GM19035 (cell line): ENCODE results near the gene FAM120A.
A peak's percentile ranks its signal among the peaks of the same experiment; 100 is the strongest.
"Not testable (repeated sequence)": the region's sequence is repeated elsewhere in the genome, so short reads cannot be mapped to it uniquely, and the experiment has no call there.

Source experiments
- ATAC-seq: cut with Tn5 transposase; IDR thresholded peaks from one replicate; pipeline ENCODE4 v1.9.1; 2021; ENCODE audit not compliant: unreplicated experiment

FAM120A gene

DNA sequence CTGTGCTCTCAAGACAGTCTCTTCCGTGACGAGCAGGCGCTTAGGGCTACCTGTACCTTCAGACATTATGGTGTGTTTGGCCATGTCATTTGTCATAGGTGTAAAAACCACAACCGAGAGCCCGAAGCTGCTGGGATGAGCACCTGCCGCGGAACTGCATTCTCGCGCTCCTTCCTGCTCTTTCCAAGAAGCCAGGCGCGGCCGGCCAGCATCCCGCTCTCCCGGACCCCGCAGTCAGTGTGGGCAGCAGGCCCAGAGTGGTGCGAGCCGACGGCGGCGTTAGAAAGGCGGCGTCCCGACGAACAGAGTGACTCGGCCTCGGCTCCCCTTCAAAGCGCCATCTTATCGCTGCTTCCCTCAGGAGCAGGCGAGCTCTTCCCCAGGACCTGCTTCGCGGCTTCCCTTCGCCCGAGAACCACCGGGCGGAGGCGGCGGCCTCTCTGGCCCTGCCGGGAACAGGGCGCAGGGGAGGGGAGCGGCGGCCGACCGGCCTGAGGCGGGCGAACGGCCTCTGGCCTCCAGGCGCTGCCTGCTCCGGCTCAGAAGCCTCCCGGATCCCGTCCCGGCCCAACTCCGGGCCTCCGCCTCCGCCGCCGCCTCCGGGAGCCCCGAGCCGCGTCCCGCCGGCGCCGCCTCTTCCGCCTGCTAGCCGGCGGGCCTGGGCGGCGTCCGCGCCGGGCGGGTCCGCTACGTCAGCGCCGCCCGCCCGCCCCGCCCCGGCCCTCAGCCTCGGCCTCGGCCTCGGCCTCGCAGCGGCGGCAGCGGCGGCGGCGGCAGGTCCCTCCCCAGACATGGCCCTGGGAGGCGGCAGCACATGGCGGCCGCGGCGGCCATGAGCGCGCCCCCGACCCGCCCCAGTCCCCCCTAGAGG lies at the start of gene FAM120A:
Gene FAM120A (plus strand): TSS at position 741 of the 871 bp plus-strand sequence. CDS start 231 bp downstream, outside the sequence.
- peak; percentile 53 for ATAC-seq

- no peak for ATAC-seq
Observed at GRCh38 chr9:93406371-93406770, 45.1 kb upstream of the FAM120A start.

DNA sequence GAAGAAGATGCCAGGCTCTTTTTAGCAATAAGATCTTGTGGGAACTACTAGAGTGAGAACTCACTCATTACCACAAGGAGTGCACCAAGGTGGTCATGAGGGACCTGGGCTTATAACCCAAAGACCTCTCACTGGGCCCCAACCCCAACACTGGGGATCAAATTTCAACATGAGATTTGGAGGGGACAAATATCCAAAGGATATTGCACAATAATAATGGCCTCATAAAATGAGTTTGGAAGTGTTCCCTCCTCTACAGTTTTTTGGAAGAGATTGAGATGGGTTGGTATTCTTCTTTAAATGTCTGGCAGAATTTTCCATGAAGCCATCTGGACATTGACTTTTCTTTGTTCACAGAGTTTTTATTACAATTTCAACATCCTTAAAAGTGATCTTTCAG lies 38.0 kb upstream of the FAM120A start:
- no peak for ATAC-seq

DNA sequence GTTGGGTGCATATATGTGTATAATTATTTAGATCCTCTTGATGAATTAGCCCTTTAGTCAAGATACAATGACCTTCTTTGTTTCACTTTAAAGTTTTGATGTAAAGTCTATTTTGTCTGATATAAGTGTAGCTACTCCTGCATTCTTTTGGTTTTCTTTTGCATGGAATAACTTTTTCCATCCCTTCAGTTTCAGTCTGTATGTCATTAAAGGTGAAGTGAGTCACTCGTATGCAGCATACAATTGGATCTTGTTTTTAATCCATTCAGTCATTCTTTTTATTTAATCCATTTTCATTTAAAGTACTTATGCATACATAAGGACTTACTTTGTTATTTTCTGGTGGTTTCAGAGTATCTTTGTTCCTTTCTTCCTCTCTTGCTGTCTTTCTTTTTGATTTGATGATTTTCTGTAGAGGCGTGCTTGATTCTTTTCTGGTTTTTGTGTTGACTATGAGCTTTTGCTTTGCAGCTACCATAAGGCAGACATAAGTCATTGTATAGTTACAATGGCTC lies 36.3 kb upstream of the FAM120A start:
- ATAC-seq, result no peak

- ATAC-seq, result no peak
Observed at GRCh38 chr9:93416530-93417235, 34.8 kb upstream of the FAM120A start.

DNA sequence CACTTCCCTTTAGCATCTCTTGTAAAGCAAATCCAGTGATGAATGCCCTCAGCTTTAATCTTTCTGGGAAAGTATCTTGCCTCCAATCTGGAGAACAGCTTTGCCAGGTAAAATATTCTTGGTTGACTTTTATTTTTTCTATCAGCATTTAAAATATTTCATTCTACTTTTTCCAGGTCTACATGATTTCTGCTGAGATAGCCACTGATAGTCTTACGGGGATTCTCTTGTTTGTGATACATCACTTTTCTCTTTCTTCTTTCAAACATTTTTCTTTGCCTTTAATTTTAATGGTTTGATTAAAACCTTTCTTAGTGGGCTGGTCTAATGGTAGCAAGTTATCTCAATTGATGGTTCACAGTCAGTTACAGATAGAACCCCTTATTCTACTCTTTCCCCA lies 33.9 kb upstream of the FAM120A start:
- no peak for ATAC-seq

- no peak for ATAC-seq
Observed at GRCh38 chr9:93419023-93419422, 32.5 kb upstream of the FAM120A start.

GRCh38 chr9:93422977-93423616 lies 28.4 kb upstream of the FAM120A start:
- ATAC-seq, result no peak

DNA sequence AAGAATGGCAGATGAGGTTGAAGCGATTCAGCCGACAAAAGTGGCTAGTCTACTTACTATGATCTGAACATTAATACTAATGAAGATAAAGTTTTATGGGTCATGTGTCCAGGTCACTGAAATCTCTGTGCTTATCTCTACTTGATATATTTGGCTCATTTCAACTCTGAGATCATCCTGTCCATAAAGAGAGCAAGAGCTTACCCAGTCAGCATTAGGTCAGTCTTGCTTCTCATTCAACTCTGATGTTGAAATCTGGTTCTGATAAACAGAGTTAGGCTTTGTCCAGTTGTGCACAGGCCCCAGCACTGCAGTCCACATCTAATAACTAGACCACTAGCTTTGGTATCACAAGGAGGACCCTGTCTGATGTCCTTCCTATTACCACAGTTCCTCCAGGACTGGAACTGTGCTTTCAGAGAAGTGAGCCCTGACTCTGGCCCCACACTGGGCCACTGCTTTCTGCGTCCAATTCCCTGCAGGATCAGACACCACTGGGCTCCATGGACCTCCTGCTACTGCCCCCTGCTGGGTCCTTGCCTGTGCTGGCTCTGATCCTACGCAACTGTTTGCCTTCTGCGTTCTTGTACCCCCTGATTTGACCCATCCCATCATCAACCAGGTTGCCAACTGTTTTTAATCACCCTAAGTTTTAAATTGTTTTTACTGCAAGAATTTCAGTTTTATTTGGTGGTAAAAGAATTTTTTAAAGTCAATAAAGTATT lies 23.7 kb upstream of the FAM120A start:
- ATAC-seq, result no peak

DNA sequence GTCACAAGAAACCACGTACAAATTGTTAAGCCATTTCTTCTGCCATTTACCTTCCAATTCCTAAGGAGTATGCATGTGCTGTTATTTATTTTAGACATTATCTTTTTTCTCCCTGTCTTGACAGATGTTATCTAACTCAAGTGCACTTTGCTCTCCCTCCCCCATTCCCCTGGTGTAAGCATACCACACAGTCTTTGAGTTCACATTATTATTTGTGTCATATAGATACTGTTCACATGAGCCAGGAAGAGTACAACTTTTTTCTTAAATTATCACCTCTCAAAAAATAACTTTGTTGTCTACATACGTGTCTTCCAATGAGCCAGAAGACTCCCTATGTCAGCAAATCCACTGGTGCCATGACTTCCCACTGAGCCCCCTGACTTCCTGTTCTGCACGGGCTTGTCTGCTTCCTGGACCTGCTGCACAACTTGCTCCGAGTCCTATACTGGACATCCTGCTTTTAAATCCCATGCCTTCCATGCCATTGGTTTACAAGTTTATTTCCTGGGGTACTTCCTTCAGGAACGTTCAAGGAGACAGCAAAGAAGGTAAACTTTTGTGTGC lies 19.9 kb upstream of the FAM120A start:
- no peak for ATAC-seq

GRCh38 chr9:93432964-93433363 lies 18.5 kb upstream of the FAM120A start:
- ATAC-seq, result no peak

DNA sequence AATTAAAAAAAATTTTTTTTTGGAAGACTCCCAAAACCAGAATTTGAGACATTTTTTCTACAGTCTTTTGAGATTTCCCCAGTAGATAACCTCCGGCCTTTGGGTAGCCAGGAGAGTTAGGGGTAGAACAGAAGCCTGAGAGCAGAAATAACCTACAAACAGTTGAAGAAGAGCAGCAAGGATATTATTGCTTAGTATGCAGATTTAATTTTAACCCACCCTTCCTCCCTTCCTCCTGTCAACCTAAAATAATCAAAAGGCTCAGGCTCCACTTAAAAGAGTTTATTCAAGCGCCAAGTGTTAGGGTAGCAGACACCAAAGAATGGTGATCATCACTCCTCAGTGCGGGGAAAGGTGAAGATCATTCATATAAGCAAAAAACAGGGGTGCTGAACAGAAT lies 17.4 kb upstream of the FAM120A start:
- no peak for ATAC-seq

DNA sequence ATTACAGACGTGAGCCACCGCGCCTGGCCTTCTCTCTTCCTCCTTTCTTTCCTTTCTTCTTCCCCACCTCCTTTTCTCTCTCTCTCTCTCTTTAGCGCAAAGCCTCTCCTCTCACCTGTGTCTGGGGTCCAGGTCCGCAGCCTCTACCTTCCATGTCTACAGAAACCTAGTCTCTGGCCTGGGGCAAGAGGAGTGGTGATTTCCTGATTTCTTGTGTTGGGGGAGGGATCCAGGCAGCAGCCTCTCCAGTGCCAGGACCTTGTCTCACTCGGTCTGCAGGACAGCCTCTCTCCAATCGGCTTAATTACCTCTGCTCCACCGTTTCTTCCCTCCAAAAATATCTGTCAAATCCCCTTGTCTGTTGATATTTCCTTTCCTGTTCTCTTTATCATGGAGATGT lies 16.1 kb upstream of the FAM120A start:
- ATAC-seq, result no peak

GRCh38 chr9:93436218-93436617 lies 15.3 kb upstream of the FAM120A start:
- ATAC-seq, result no peak

GRCh38 chr9:93436655-93437407 lies 14.7 kb upstream of the FAM120A start:
- no peak for ATAC-seq

- no peak for ATAC-seq
Observed at GRCh38 chr9:93437996-93438395, 13.5 kb upstream of the FAM120A start.

- not testable (repeated sequence) for ATAC-seq
Observed at GRCh38 chr9:93439301-93439700, 12.2 kb upstream of the FAM120A start.

- no peak for ATAC-seq
Observed at GRCh38 chr9:93440896-93441580, 10.4 kb upstream of the FAM120A start.

GRCh38 chr9:93446073-93446472 lies 5.4 kb upstream of the FAM120A start:
- no peak for ATAC-seq
